SU-DHL-6 (cell line): ENCODE data around the gene CRNN.

Source experiments
- H2AFZ ChIP-seq: fragments of 200-600 bp; sonication (generic); 2 replicates; pipeline ENCODE4 v1.6.1; 2014; ENCODE audit warnings: low read depth, mild to moderate bottlenecking, moderate library complexity, mixed read lengths, antibody characterized with exemption, low read length; ENCODE audit not compliant: severe bottlenecking
- H3F3A ChIP-seq: fragments of 200-600 bp; shearing (Covaris generic); 2 replicates; pipeline ENCODE4 v1.6.0; 2016; ENCODE audit warnings: antibody characterized with exemption, mild to moderate bottlenecking; ENCODE audit not compliant: insufficient read depth
- H3K27ac ChIP-seq: fragments of 200-600 bp; sonication (generic); 2 replicates; pipeline ENCODE4 v1.5.1; 2016; ENCODE audit warnings: low read depth, mild to moderate bottlenecking, low read length, moderate library complexity, mixed read lengths
- H3K27me3 ChIP-seq: fragments of 200-600 bp; sonication (generic), shearing (Covaris generic); 2 replicates; pipeline ENCODE4 v1.6.0; 2014; ENCODE audit warnings: mild to moderate bottlenecking, low read length
- H3K36me3 ChIP-seq: fragments of 200-600 bp; sonication (generic); 2 replicates; pipeline ENCODE4 v1.6.1; 2014; ENCODE audit warnings: mild to moderate bottlenecking, low read length, mixed read lengths
- H3K4me2 ChIP-seq: fragments of 300-600, 200-600 bp; shearing (Covaris generic), sonication (generic); 2 replicates; pipeline ENCODE4 v1.6.0; 2014; ENCODE audit warnings: low read length, low read depth, mild to moderate bottlenecking; ENCODE audit not compliant: poor library complexity, severe bottlenecking
- H3K4me3 ChIP-seq: fragments of 200-600 bp; sonication (generic); 2 replicates; pipeline ENCODE4 v1.5.1; 2014; ENCODE audit warnings: antibody characterized with exemption, low read length, mild to moderate bottlenecking, mixed read lengths; ENCODE audit not compliant: insufficient read depth, poor library complexity, severe bottlenecking
- H3K79me2 ChIP-seq: fragments of 200-600 bp; sonication (generic); 2 replicates; pipeline ENCODE4 v1.6.1; 2014; ENCODE audit warnings: mild to moderate bottlenecking, low read length, moderate library complexity; ENCODE audit not compliant: insufficient read depth
- H3K9ac ChIP-seq: fragments of 200-600 bp; sonication (generic); 2 replicates; pipeline ENCODE4 v1.7.0; 2014; ENCODE audit warnings: mild to moderate bottlenecking, low read length
- H3K9me2 ChIP-seq: fragments of 200-600 bp; sonication (generic); replicated peaks from 2 replicates; pipeline ENCODE4 v1.6.1; 2014; ENCODE audit warnings: low read length; ENCODE audit not compliant: insufficient read depth
- H3K9me3 ChIP-seq: fragments of 200-600 bp; sonication (generic); 2 replicates; pipeline ENCODE4 v1.6.1; 2014; ENCODE audit warnings: low read length, mixed read lengths; ENCODE audit not compliant: insufficient read depth
- H4K20me1 ChIP-seq: fragments of 200-600 bp; sonication (generic); 2 replicates; pipeline ENCODE4 v1.6.1; 2014; ENCODE audit warnings: low read depth, mild to moderate bottlenecking, antibody characterized with exemption, low read length, moderate library complexity, mixed read lengths
- EZH2phosphoT487 ChIP-seq: fragments of 200-600 bp; sonication (generic), shearing (Covaris generic); conservative IDR thresholded peaks from 2 replicates; pipeline ENCODE4 v1.6.1; 2018; ENCODE audit warnings: mild to moderate bottlenecking, antibody characterized with exemption, low read length, moderate library complexity, mixed read lengths
- TF ChIP-seq, protein P1 (sequence below): fragments of 200-600 bp; sonication (generic); IDR thresholded peaks from one replicate; pipeline ENCODE4 v1.5.1; 2017; ENCODE audit warnings: antibody characterized with exemption, mild to moderate bottlenecking, low read length, moderate library complexity; ENCODE audit not compliant: insufficient read depth, poor library complexity, severe bottlenecking

Gene CRNN

DNA sequence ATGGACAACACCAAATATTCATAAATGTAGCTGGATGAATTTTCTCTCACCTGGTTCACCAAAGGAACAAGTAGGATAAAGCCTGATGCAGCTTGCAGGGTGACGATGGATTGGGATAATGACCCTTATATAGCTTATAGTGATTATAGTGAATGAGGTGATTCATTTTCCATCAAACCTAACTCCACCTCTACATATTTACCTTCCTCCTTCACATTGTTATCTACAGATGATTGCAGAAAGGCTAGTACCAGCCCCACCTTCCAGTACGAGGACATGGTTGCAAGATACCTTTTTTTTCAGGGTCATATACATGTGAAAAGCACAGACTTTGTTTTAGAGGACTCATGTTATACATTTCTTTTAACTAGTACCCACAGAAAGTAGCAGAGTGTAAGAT, 54.2 kb downstream of the CRNN start, which contains the start of gene FLG2:
TSS of gene FLG2 (minus strand) at position 101 of the 400 bp plus-strand sequence. CDS start 1,122 bp downstream, outside the sequence.
- no peaks in the 10 kb centered on the region for H3K36me3 ChIP-seq
- no peaks in the 10 kb centered on the region for H3K27me3 ChIP-seq
- TF ChIP-seq, protein P1, sequence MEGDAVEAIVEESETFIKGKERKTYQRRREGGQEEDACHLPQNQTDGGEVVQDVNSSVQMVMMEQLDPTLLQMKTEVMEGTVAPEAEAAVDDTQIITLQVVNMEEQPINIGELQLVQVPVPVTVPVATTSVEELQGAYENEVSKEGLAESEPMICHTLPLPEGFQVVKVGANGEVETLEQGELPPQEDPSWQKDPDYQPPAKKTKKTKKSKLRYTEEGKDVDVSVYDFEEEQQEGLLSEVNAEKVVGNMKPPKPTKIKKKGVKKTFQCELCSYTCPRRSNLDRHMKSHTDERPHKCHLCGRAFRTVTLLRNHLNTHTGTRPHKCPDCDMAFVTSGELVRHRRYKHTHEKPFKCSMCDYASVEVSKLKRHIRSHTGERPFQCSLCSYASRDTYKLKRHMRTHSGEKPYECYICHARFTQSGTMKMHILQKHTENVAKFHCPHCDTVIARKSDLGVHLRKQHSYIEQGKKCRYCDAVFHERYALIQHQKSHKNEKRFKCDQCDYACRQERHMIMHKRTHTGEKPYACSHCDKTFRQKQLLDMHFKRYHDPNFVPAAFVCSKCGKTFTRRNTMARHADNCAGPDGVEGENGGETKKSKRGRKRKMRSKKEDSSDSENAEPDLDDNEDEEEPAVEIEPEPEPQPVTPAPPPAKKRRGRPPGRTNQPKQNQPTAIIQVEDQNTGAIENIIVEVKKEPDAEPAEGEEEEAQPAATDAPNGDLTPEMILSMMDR: no peak
- no peak for TF ChIP-seq EZH2phosphoT487
- no peak within 1 kb of the TSS for H3K4me2 ChIP-seq
- H3K79me2 ChIP-seq: no peaks in the 10 kb centered on the region
- no peak within 1 kb of the TSS for H3K9ac ChIP-seq
- H2AFZ ChIP-seq: no peak within 1 kb of the TSS
- no peaks in the 10 kb centered on the region for H3K9me3 ChIP-seq
- H3K4me3 ChIP-seq: no peak within 1 kb of the TSS
- no peaks in the 10 kb centered on the region for H3F3A ChIP-seq
- H3K27ac ChIP-seq: no peak within 1 kb of the TSS
- no peaks in the 10 kb centered on the region for H3K9me2 ChIP-seq
- H4K20me1 ChIP-seq: no peaks in the 10 kb centered on the region
